Measurements from ENCODE around the gene SMYD4.
"Not testable (repeated sequence)": the region's sequence is repeated elsewhere in the genome, so short reads cannot be mapped to it uniquely, and the experiment has no call there.

Gene SMYD4

DNA sequence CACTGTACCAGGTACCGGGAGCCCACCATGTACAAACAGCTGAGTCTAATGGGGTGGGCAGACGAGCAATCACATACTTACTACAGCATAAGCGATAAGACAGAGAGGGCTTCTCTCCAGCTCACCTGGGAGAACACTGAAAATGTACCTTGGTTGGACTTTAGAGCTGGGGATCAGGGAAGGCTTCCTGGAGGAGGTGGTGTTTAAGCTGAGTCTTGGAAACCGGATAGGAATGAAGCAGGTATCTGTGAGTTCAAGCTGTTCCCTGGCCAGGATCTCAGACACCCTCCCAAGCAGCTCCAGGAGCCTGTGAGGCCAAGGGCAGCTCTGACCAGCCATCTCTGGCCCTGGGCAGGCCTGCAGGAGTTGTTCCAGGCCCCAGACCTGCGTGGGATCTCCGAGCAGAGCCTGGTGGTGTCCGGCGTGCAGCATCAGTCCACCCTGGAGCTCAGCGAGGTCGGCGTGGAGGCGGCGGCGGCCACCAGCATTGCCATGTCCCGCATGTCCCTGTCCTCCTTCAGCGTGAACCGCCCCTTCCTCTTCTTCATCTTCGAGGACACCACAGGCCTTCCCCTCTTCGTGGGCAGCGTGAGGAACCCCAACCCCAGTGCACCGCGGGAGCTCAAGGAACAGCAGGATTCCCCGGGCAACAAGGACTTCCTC lies 75.8 kb downstream of the SMYD4 start:
- DNase-seq (ENCODE audit: low spot score): no peak

DNA sequence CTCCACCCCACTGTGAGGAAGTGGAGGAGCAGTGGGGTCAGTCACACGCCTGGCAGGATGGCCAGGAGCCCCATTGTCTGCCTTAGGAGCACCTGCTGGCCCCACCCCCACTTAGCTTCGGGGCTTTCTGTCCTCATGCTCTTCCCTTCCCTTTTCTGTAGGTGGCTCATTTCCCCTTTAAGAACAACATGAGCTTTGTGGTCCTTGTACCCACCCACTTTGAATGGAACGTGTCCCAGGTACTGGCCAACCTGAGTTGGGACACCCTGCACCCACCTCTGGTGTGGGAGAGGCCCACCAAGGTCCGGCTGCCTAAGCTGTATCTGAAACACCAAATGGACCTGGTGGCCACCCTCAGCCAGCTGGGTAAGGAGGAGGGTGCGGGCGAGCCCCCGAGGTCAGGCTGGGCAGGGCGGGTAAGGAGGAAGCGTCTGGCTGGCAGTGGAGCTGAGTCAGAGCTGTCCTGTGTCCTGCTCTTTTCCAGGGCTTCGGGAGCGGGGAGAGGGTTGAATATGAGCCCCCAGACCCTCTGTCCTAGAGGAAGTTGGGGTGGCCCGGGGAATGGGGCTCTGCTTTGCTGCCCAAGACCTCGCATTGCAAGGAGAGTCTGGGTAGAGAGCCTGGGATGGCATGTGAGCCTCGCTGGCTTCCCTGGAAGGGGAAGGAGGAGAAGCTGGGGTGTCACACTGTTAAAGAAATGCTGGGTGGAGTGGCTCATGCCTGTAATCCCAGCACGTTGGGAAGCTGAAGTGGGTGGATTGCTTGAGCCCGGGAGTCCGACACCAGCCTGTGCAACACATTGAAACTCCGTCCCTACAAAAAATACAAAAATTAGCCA lies 77.1 kb downstream of the SMYD4 start:
- DNase-seq (ENCODE audit: low spot score): no peak

DNA sequence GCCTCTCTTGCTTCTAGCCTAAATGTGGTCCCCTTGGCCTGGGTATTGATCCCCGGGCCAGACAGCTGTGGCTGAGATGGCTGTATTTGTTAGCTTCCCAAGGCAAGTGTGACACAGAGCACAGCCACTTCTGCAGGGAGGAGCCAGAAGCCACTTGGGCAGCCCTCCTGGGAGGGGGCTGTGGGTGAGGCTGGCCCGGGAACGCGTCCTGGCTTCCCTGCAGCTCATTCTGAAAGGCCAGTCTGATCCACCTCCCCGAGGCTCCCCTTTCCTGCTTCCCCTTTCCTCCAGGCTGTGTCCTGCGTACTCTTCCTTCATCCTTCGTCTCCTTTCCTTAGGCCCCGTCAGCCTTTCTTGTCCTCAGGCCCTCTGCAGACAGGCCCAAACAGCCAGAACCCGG lies 79.1 kb downstream of the SMYD4 start:
- no peak for DNase-seq (ENCODE audit: low spot score)

DNA sequence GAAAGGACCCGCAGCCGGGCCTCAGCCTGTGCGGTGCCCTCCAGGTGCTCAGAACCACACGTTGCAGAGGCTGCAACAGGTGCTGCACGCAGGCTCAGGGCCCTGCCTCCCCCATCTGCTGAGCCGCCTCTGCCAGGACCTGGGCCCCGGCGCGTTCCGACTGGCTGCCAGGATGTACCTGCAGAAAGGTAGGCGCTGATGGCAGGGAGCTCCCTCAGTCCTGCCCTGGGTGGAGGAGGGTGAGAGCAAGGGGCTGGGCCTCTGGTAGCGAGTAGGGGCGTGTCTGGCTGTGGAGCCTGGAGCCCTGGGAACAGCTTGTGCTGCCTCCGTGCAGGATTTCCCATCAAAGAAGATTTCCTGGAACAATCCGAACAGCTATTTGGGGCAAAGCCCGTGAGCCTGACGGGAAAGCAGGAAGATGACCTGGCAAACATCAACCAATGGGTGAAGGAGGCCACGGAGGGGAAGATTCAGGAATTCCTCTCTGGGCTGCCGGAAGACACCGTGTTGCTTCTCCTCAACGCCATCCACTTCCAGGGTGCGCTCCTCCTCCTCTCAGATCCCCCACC lies 82.6 kb downstream of the SMYD4 start:
- DNase-seq (ENCODE audit: low spot score): no peak

DNA sequence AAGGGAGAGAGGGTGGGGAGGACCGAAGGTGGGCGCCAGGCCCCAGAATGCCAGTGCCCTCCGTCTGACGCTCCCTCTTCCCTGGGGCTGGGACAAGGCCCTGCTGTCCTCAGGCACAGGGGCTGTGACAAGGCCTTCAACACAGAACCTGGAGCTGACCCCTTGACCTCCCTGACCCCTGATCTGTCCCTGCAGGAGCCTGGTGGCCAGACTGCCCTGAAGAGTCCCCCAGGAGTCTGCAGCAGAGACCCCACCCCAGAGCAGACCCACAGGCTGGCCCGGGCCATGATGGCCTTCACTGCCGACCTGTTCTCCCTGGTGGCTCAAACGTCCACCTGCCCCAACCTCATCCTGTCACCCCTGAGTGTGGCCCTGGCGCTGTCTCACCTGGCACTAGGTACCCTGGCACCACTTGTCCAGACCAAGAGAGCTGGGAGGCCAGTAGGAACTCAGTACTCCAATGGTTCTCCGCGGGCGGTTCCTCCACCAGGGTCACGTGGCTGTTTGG lies 84.1 kb downstream of the SMYD4 start:
- DNase-seq (ENCODE audit: low spot score): no peak

DNA sequence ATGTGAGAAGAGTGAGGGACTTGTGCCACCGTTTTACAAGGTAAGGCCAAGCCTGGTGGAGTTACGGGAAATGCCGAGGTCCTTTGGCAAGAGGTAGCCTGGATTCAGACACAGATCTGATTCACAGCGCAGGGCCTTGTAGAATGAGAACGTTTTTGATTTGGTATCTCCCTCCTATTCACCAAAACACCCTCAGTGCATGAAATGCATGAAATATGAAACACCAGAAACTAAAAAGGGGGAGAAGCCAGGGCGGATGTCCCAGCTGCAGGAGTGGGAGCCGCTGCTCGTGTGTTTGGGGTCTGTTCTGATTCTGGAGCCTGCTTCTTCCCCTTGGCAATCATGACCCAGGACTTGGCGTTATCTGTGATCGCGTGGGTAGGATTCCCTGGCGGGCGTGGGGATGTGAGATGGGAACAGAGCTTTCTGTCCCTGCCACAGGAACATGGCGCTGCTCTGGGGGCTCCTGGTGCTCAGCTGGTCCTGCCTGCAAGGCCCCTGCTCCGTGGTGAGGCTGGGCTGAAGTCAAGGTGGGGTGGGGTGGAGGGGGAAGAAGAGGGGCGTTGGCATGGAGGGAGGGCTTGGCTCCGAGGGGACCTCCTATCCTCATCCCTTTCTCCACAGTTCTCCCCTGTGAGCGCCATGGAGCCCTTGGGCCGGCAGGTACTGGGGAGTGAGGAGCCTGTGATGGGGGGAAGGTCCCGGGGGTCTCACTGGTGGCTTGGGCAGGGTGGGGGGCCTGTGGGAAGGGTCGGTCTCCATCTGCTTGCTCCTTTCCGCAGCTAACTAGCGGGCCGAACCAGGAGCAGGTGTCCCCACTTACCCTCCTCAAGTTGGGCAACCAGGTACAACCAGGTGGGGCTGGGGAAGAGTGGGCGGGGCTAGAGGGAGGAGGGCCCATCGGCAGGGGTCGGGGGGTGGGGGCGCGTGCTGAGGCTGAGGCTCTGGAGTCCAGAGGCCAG lies 84.9 kb downstream of the SMYD4 start:
- DNase-seq (ENCODE audit: low spot score): no peak

DNA sequence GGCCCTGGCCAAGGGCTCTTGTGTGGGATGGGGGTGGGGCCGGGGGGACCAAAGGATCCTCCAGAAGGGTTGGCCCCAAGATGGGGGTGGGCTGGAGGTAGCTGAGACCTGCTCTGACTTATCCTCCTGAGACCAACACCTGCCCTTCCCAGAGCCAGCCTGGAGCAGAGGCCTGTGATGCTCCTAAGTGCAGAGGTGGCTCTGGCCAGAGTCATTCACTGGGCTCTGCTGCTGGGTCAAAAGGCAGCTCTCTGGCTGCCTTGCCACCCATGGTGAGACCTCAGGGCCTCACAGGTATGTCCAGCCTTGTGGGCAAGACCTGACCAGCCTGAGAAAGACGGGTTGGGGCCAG lies 86.6 kb downstream of the SMYD4 start:
- no peak for DNase-seq (ENCODE audit: low spot score)

DNA sequence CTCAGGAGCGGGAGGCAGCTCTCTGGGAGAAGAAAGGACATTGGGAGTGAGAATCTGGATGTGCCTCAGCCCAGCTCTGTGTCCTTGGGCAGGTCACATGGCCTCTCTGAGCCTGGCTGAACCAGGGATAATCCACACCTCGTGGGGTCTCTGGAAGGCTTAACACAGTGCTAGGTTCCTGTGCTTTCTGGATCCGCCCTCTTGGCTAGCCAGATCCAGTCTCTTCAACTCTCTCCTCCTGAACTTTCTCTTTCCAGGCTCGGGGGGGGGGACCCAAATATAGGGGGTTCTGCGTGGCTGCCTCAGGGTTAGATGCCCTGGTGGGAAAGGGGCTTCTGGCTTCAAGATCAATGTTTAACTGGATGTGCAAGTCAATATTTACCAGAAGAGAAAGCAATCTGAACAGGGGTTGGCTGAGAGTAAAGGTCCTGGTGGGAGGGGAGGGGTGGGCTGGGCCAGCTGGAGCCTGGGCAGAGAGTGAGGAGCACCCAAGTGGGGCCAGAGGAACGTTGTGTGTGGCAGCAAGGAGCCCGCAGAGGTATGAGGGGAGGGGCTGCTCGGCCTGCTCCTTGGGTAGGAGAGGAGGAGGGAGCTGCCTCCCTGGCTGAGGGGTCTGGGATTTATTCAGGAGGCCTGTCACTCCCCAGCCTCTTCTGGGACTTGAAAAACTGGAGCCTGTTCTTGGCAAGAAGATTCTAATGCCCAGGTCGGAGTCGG lies 87.2 kb downstream of the SMYD4 start, which contains the start of gene SERPINF2:
TSS of gene SERPINF2 (plus strand) at position 501 of the 717 bp plus-strand sequence. CDS start 2,125 bp downstream, outside the sequence.
- no peak for DNase-seq (ENCODE audit: low spot score)

DNA sequence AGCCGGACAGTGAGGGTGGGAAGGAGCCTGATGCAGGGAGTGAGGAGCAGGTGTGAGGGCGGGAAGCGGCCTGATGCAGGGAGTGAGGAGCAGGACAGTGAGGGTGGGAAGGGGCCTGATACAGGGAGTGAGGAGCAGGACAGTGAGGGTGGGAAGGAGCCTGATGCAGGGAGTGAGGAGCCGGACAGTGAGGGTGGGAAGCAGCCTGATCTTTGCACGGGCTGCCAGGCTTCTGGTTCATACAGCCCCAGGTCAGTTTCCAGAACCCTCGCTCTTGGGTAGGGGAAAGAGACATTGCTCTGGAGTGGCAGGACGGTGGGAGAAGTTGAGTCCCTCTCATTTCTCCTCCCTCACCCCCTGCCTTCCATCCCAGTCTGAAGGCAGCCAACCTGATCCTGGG lies 87.8 kb downstream of the SMYD4 start:
- DNase-seq (ENCODE audit: low spot score): not testable (repeated sequence)

DNA sequence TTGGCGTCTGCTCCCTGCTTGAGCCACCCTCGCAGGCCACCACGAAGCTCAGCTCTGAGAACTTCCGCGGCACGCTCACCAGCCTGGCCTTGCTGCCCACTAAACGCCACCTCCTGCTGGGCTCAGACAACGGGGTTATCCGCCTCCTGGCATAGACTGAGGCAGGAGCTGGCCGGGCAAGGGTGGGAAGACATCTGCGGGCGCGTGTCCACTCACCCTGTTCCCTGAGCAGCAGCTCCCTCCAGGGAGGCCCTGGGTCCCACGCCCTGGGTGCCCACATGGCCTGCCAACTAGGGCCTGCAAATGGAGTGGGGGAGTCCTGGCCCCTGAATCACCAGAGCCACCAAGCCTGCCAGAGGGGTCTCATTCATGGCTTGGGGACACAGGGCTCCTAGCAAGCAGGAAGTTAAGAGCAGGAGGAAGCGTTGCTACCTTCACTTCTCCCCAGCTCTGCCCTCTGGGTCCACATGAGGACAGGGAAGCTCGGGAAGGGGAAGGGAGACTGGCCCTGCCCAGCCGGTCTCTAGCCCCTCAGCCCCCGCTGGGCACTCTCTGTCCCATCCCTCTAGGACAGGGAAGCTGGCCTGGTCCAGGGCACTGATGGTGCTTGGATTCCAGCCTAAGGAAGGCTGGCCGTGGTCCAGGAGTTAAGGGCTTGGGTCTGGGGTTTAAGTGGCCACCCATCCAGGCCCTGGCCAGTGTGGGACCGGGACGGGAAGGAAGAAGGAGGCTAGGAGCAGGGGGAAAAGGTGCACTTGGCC lies 92.0 kb downstream of the SMYD4 start:
- no peak for DNase-seq (ENCODE audit: low spot score)

DNA sequence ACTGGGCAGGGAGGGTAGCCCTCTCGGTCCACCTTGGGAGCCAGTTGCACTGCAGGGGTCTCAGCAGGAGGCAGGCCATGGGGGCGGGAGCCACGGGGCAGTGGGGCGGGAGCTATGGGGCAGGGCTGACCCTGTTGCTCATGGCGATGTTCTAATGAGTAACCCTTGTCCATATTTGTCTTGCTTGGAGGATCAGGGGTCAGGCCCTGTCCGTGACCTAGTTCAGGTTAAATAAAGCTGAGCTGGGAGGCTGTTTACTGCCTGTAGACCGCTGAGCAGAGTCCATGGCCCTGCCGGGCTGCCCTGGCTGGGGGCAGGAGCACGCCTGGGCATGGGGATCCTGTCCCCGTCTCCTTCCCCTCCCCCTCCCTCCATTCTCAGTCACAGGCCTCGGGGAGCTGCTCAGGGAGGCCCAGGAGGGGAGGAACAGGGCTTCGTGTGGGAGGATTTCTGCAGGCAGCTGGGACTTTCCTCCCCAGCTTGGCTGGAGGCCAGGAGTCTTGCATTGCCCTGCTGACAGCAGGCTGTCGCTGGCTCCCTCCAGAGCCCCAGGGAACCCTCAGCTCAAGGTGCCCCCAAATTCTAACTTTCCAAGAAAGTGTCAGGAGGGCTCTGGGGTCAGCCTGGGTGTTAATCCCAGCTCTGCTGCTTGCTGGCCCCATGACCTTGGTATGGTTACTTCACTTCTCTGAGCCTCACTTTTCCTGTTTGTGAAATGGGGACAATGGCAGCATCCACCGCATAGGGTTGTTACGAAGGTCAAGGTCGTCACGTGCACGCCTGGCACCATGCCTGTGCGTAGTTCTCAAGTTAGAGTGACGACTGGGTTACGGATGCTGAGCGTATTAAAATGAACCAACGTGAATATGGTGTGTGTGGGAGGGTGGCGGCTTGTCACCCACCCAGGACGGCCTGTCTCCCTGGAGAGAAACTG lies 93.1 kb downstream of the SMYD4 start:
- DNase-seq (ENCODE audit: low spot score): peak; percentile 64

DNA sequence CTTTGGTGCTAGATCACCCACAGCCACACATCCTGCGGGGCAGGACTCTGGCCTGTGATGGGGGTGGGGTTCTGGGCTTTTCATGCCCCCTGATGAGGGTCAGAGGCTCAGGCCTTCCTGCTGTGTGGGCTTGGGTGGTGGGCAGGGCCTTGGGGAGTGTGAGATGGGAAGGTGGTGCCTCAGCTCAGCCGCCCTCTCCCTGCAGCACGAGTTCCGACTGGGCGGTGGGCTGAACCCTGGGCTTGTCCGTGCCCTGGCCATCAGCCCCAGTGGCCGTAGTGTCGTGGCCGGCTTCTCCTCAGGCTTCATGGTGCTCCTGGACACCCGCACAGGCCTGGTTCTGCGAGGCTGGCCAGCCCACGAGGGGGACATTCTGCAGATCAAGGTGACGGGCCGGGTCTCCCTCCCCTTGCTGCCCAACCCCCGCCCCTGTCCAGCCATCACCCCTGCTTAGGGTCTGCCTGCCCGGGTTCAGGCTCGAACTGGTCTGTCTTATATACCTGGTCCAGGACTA lies 93.8 kb downstream of the SMYD4 start:
- DNase-seq (ENCODE audit: low spot score): no peak

DNA sequence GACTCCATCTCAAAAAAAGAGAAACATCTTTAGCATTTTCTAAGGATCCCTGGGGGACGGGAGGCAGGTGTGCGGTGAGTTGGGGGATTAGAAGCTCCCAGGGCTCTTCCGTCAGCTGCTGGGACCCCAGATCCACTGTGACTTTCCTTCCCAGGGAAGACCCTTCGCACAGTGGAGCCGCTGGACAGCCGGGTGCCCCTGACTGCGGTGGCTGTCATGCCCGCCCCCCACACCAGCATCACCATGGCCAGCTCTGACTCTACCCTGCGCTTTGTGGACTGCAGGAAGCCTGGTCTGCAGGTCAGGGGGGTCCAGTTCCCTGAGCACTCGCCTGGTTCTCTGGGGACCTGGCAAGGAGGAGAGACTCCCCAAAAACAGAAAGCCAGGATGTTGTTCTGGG lies 94.3 kb downstream of the SMYD4 start:
- DNase-seq (ENCODE audit: low spot score): no peak

DNA sequence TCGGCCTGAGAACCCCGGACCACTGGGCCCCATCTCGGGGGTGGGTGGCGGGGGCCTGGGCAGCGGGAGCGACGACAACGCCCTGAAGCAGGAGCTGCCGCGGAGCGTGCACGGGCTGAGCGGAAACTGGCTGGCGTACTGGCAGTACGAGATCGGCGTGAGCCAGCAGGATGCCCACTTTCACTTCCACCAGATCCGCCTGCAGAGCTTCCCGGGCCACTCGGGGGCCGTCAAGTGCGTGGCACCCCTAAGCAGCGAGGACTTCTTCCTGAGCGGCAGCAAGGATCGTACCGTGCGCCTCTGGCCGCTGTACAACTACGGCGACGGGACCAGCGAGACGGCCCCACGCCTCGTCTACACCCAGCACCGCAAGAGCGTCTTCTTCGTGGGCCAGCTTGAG lies 95.9 kb downstream of the SMYD4 start:
- DNase-seq (ENCODE audit: low spot score): no peak

DNA sequence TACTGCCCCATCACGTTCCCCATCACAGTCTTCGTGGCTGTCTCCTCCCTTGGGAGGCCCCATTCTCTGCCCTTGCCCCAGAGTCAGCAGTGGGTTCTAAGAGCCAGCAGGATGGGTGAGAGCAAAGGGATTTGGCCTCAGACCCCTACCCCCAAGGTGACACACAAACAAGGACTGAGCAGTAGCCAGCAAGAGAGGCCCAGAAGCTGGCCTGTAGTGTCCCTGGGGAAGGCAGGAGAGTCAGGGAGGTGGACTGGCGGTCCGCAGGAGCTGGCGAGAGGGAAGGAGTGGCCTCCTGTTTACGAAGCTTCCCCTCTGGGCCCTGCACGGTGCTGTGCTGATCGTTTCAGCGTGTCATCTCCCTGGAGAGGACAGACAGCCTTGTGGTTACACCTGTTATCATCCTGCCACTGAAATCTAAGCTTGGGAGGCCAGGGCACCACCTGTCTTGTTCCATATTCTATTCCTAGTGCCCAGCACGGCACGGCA lies 96.8 kb downstream of the SMYD4 start:
- DNase-seq (ENCODE audit: low spot score): no peak

DNA sequence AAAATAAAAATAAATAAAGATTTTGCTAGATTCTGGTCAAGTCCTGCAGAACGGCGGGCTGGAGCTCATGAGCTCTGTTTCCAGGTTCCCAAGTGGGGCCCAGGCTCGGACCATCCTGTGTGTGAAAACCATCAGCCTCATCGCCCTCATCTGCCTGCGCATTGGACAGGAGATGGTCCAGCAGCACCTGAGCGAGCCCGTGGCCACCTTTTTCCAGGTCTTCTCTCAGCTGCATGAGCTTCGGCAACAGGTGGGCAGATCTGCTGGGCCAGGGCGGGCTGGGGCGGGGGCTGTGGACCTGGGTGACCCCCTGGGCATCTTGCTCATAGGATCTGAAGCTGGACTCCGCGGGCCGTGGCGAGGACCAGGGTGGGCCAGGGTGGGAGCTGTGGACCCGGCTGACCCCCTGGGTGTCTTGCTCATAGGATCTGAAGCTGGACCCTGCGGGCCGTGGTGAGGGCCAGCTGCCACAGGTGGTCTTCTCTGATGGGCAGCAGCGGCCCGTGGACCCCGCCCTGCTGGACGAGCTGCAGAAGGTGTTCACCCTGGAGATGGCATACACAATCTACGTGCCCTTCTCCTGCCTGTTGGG lies 97.4 kb downstream of the SMYD4 start:
- no peak for DNase-seq (ENCODE audit: low spot score)

DNA sequence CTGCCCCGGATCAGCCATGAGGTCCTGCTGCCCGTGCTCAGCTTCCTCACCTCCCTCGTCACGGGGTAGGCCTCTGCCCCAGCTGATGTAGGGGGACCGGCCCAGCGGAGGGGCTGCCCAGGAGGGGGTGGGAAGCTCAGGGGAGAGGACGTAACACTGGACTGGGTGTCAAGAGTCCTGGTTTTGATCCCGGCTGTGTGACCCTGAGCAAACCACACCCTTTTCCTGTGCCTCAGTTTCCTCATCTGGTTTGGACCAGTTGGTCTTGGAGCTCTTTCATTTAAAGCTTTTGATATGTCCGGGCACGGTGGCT lies 98.6 kb downstream of the SMYD4 start:
- DNase-seq (ENCODE audit: low spot score): no peak

DNA sequence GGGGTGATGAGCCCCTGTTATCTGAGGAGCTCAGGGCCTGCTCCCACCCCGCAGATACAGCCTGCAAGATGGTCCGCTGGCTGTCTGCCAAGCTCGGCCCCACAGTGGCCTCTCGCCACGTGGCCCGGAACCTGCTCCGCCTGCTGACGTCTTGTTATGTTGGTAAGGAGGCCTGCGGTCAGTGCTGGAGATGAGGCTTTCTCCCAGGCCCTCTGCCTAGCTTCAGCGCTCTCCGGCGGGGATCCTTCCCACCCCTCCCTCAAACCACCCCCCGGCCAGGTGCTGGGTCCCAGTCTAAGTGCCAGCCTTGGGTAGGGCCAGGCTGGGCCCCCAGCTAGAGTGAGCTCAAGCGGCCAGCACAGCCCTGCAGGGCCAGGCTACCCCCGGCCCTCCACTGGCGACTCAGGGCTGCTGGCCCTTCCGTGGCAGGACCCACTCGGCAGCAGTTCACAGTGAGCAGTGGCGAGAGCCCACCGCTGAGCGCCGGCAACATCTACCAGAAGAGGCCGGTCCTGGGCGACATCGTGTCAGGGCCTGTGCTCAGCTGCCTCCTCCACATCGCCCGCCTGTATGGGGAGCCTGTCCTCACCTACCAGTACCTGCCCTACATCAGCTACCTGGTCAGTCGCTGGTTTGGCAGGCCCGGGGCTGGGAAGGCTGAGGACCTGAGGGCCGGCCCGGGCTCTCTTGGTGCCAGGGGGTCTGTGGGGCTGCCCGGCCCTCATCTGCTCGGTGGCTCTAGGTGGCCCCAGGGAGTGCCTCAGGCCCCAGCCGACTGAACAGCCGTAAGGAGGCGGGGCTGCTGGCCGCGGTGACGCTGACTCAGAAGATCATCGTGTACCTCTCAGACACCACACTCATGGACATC lies 99.1 kb downstream of the SMYD4 start:
- DNase-seq (ENCODE audit: low spot score): peak; percentile 98
